ENCODE measurements around the gene PATL1.

DNA sequence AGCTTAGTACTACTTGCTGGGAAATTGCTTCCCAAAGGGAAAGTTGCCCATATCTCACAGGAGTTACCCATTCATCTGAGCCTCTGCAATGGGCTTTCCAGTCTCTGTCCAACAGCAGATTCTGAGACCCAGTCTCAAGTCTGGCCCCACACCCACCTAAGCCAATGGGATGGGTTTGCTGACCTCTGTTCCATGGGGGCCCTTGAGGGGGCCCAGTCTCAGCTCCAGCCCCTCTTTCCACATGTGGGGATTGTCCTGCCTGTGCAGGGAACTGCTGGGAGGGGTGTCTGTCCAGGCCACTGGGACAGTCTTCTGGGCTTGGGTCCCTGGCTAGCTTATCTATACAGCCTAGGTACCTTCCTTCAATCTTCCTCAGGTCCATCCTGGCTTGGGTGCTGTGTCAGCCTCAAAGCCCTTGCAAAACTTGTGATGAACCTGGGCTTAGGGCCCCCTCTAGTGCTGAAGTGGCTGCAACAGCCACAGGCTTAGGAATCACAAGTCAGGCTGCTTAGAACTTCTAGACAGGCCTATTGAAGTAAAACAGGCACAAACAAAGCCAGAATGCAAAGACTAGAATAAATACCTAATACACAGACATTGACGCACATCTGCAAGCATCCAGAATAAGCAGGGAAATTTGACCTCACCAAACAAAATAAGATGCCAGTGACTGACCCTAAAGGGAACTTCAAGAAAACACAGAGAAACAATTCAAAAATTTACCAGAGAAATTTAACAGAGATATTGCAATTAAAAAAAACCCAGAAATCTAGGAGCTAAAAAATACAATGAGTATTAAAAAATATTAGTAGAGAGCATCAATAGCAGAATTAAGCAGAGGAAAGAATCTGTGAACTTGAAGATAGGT is 11.7 kb upstream of the PATL1 start:
- TF ChIP-seq, protein P1, sequence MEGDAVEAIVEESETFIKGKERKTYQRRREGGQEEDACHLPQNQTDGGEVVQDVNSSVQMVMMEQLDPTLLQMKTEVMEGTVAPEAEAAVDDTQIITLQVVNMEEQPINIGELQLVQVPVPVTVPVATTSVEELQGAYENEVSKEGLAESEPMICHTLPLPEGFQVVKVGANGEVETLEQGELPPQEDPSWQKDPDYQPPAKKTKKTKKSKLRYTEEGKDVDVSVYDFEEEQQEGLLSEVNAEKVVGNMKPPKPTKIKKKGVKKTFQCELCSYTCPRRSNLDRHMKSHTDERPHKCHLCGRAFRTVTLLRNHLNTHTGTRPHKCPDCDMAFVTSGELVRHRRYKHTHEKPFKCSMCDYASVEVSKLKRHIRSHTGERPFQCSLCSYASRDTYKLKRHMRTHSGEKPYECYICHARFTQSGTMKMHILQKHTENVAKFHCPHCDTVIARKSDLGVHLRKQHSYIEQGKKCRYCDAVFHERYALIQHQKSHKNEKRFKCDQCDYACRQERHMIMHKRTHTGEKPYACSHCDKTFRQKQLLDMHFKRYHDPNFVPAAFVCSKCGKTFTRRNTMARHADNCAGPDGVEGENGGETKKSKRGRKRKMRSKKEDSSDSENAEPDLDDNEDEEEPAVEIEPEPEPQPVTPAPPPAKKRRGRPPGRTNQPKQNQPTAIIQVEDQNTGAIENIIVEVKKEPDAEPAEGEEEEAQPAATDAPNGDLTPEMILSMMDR (IDR thresholded peaks at IDR 0.05), result peak; percentile 81
- TF ChIP-seq ZFX (IDR thresholded peaks at IDR 0.05; ENCODE audit: borderline replicate concordance), result no peak

Data from 22Rv1 (cell line).